IPS DF 6.9 (cell line): ENCODE measurements around the gene PRR7.

Source experiments
- DNase-seq: peaks from one replicate; pipeline ENCODE4 v3.0.0-alpha.2; 2013; ENCODE audit warnings: low read depth, low spot score
- H3K27ac ChIP-seq: one replicate; pipeline ENCODE4 v1.5.1; 2013; ENCODE audit warnings: low read length, control low read depth
- H3K27me3 ChIP-seq: 2 replicates; pipeline ENCODE4 v1.6.1; 2013; ENCODE audit warnings: mild to moderate bottlenecking, low read length; ENCODE audit not compliant: control insufficient read depth, insufficient read depth
- H3K36me3 ChIP-seq: 2 replicates; pipeline ENCODE4 v1.6.1; 2013; ENCODE audit warnings: low read length; ENCODE audit not compliant: control insufficient read depth, insufficient read depth
- H3K4me1 ChIP-seq: 2 replicates; pipeline ENCODE4 v1.6.1; 2013; ENCODE audit warnings: low read length; ENCODE audit not compliant: control insufficient read depth, insufficient read depth
- H3K4me3 ChIP-seq: 2 replicates; pipeline ENCODE4 v1.5.1; 2013; ENCODE audit warnings: mild to moderate bottlenecking, low read length
- H3K9me3 ChIP-seq: 2 replicates; pipeline ENCODE4 v1.6.1; 2013; ENCODE audit warnings: low read length, inconsistent platforms; ENCODE audit not compliant: control insufficient read depth, insufficient read depth
- WGBS: extraction: QIAGEN DNeasy Blood & Tissue Kit; methylation state at CpG from one replicate; pipeline ENCODE4 v1.1.7; 2013; ENCODE audit warnings: mixed read lengths, missing lambda C conversion rate; ENCODE audit not compliant: insufficient read length, insufficient coverage; 5-methylcytosine and 5-hydroxymethylcytosine counted together

The PRR7 gene

DNA sequence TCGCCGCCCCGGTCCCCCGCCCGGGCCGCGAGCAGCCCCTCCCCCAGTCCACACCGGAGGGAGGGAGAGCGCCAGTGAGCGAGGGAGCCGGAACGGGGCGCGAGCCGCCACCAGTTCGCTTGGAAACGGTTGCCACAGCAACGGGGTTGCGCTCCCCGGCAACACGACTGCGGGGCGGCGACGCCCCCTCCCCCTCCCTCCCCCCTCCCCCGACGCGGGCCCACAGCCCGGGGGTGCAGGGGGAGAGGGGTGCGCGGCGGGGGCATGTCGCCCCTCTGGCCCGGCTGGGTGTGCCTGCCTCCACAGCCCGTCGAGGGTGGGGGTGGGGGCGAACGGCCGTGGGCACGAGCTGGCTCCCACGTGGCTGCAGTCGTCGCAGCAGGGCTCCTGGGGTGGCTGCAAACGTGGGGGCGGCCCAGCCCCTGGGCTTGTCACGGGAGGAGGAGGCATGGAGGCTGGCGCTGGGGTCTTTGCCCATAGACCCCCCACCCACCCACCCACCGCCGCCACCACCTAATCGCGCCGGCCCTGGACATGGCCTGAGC lies 524 bp downstream of the PRR7 start:
- Histone ChIP-seq H3K27me3 (0 out of 2 replicates have a peak, but pooled peaks cover 1% of the 10 kb centered on the region), H3K4me3 (peak overlapping the region; percentile 69; the same call in 1 of the 2 replicates), H3K9me3 (no peaks in the 10 kb centered on the region), H3K36me3 (no peaks in the 10 kb centered on the region), H3K4me1 (peaks cover 3% of the 10 kb centered on the region; the same call in 1 of the 2 replicates), H3K27ac (no peak overlapping the region)
- WGBS, result no CpG with 5 or more reads among the region's 52 CpGs
- DNase-seq, result no peak

DNA sequence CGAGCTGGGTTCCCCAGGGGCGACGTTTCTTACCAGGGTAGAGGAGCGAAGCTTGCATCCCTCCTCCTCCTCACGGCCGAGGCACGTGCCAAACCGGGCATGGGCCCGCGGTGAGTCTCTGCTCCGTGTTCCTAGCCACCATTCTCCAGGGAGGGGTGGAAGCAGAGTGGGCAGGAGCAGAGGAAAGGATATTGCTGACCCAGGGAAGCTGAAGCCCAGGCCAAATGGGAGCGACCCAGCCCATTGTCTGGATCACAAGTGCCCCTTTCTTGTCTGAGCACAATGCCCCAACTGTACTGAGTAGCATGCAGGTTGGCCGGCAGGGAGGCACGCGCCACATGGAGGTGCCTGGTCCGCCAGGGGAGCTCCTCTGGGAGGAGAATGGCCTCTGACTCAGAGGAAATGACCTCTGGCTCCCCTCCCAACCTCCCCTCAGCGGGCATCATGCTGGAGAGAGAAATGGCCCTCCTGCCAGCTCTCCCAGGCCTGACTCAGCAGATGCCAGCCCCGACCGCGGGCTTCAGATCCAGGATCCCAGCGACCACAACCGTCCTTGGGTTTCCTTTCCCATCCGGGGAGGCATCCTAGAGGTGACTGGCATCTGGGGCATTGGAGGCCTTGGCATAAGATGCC lies 1.1 kb downstream of the PRR7 start:
- no peaks in the 10 kb centered on the region for H3K36me3 ChIP-seq
- peak overlapping the region; percentile 26; the same call in 1 of the 2 replicates for H3K4me3 ChIP-seq
- no peaks in the 10 kb centered on the region for H3K9me3 ChIP-seq
- no CpG with 5 or more reads among the region's 23 CpGs for WGBS
- no peak for DNase-seq
- H3K4me1 ChIP-seq, result peaks cover 4% of the 10 kb centered on the region; the same call in 1 of the 2 replicates
- no peak overlapping the region for H3K27ac ChIP-seq
- 0 out of 2 replicates have a peak, but pooled peaks cover 1% of the 10 kb centered on the region for H3K27me3 ChIP-seq

DNA sequence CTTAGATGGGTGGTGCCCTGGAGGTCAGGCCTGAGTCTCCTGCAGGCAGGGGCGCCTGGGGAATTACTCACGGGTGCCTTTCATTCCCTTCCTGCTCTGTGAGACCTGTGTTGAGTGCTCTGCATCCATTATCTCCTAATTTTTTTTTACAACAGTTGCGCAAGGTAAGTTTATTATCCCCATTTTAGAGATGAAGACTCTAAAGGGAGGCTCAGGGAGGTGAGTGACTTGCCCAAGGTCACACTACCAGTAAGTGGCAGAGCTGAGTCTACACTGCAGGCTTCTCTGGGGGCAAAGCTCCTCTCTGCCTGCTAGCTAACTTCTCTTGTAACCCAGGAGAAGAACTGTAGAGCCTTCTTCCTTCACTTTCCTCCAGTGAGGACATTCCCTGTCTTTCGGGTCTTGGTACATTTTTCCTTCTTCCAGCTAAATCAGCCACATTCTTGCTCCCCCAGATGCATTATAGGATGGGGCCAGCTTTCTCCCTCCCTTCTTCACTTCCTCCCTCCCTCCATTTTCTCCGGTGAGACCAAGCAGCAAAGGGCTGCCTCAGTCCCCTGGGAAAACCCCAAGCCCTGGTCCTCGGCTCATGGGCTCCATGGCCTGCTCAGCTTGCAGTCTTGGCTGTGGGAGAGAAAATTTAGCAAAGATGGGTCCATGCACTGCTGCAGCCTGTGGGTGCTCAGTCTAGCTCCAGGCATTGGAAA lies 1.8 kb downstream of the PRR7 start:
- WGBS, result no CpG with 5 or more reads among the region's 6 CpGs
- Histone ChIP-seq H3K36me3 (no peaks in the 10 kb centered on the region), H3K27me3 (0 out of 2 replicates have a peak, but pooled peaks cover 1% of the 10 kb centered on the region), H3K9me3 (no peaks in the 10 kb centered on the region), H3K4me1 (peaks cover 4% of the 10 kb centered on the region; the same call in 1 of the 2 replicates), H3K27ac (no peak overlapping the region), H3K4me3 (no peak overlapping the region)
- DNase-seq, result no peak

DNA sequence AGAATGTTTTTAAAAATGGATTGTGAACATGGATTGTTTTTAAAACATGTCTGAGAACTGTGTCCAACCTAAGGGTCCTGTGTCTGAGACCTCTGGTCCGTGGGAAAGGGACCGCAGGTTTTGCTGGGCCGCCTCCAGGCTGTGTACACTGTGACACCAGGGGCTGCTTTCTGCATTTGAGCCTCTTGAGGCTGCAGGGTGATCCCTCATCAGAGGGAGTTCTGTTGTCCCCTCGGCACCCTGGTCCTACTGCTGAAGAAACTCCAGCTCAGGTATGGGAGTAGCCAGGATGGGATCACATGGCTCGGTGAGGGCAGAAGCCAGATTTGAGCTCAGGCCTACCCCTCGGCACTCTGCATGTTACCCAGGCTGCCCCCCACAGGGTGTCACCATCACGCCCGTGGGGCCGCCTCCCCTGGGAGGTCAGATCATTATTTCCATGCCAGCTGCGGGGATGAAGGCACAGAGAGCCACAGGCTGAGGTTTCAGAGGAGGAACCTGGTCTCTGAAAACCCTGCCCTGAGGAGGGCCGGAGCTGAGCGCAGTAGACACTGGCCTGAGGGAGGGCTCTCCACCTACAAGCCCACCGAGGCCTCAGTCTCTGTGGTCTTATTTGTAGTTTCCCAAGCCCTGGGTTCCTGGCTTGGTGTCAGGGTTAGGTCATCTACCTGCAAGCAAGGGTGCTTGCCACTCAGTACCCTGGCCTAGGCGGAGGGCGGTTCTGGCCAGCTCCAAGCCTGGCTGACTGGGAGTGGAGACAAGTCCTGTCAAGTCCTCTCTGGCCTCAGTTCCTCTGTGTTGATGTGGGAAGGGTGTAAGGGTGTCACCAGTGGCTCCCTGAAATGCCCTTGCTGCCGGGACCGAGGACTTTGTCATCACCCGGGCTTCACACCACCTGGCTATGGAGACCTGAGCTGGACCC lies 2.8 kb downstream of the PRR7 start:
- Histone ChIP-seq H3K27me3 (0 out of 2 replicates have a peak, but pooled peaks cover 1% of the 10 kb centered on the region), H3K36me3 (no peaks in the 10 kb centered on the region), H3K4me3 (no peak overlapping the region), H3K9me3 (no peaks in the 10 kb centered on the region), H3K4me1 (peaks cover 6% of the 10 kb centered on the region; the same call in 1 of the 2 replicates), H3K27ac (no peak overlapping the region)
- WGBS, result no CpG with 5 or more reads among the region's 18 CpGs
- DNase-seq, result no peak

DNA sequence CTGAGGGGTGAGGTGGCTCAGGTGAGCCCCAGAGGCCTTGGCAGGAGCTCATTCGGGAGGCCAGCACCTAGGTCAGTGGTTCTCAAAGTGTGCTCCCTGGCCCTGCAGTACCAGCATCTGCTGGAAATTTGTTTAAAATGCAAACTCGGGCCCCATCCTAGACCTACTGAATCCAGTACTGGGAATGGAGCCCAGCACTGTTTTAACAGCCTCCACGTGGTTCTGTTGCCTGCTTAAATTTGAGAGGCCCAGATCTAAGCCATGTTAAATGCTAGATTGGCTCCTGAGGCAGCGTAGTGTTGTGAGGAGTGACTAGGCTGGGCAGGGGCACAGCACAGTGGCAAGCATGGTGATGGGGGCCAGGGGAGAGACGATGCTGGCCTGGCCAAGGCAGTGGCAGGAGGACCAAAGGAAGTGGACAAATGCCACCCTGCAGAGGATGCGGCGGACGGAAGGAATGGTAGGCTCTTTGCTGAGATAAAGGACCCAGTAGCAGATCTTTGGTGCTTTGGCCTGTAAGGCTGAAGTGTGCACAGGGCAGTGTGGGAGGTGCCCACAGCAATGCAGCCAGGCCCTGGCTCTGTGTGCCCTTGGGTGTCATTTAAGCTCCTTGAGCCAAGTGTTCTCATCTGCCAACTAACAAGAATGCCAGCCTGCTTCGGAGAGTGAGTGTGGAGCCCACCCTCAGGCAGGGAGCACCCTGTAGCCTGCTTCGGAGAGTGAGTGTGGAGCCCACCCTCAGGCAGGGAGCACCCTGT lies 4.2 kb downstream of the PRR7 start:
- no peak for DNase-seq
- H3K36me3 ChIP-seq, result no peaks in the 10 kb centered on the region
- H3K4me1 ChIP-seq, result peaks cover 6% of the 10 kb centered on the region
- H3K9me3 ChIP-seq, result no peaks in the 10 kb centered on the region
- H3K4me3 ChIP-seq, result no peak overlapping the region
- WGBS, result no CpG with 5 or more reads among the region's 10 CpGs
- H3K27ac ChIP-seq, result no peak overlapping the region
- no peaks in the 10 kb centered on the region for H3K27me3 ChIP-seq

DNA sequence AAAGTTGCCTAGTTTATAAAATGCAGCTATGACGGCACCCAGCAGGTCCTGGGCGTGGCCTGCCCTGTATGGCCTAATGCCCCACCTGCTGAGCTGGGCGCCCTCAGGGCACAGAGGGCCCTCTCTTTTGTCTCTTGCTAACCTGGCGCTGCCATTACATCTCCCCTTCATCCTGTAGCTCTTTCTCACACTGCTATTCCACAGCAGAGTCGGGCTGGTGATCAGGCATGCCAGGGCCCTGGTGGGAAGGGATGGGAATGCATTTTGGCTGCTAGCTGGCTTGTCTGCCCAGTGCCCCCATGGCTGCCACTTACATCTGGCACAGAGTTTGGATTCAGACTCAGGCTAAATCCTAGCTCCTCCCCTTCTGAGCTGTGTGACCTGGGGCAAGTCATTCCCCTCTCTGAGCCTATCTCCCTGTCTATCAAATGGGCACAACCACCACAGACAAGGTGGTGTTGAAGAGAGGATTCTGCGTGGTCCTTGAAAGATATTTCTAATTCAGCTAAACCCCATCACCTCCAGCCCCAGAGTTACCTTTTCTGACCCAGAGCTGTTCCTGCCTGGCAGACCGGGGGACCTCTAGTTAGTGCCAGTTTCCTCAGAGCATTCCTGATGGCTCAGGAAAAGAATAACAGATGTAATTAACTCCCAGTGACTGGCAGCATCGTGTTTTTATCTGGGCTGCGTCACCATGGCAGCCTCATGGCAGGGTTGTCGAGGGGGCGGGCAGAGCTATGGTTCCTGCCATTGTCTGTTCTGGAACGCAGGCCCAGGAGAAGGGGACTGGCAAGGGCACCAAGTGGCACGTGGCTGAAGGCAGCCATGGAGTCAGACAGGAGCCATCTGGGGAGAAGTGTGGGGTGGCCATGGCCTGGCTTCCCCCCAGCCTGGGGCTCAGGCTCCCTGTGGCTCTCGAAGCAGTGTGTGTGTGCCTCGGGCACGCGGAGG lies 6.3 kb downstream of the PRR7 start:
- no peaks in the 10 kb centered on the region for H3K9me3 ChIP-seq
- peaks cover 6% of the 10 kb centered on the region for H3K36me3 ChIP-seq
- H3K4me1 ChIP-seq, result peaks cover 8% of the 10 kb centered on the region
- H3K4me3 ChIP-seq, result no peak overlapping the region
- no peak for DNase-seq
- no peaks in the 10 kb centered on the region for H3K27me3 ChIP-seq
- no peak overlapping the region for H3K27ac ChIP-seq
- WGBS, result no CpG with 5 or more reads among the region's 17 CpGs

DNA sequence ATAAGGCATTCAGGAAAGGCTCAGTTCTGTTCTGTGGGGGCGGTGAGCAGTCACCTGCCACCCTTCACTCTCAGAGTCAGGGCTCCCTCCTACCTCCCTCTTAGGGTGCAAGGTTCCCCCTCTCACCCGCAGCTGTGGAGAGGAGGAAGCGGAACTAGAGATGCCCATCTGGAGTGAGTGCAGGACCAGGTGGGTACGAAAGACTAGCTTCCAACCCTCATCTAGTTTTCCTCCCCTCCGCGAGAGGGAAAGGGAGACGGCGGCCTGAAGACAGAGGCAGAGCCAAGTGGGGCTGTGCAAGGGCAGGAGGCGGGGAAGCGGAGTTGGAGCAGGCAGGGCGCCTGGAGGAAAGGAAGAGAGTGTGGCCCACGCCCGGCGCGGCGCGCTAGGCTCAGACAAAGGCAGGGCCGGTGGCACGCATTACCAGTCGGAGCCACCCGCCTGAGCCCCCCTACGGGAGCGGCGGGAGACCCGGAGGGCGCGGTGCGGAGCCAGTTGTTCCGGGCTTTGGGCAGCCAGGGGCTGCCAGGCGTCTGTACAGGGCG lies 7.3 kb downstream of the PRR7 start:
- Histone ChIP-seq H3K4me3 (peak overlapping the region; percentile 38; the same call in 1 of the 2 replicates), H3K4me1 (peaks cover 6% of the 10 kb centered on the region), H3K36me3 (peaks cover 15% of the 10 kb centered on the region), H3K27ac (no peak overlapping the region), H3K27me3 (no peaks in the 10 kb centered on the region), H3K9me3 (no peaks in the 10 kb centered on the region)
- WGBS, result no CpG with 5 or more reads among the region's 31 CpGs
- no peak for DNase-seq

DNA sequence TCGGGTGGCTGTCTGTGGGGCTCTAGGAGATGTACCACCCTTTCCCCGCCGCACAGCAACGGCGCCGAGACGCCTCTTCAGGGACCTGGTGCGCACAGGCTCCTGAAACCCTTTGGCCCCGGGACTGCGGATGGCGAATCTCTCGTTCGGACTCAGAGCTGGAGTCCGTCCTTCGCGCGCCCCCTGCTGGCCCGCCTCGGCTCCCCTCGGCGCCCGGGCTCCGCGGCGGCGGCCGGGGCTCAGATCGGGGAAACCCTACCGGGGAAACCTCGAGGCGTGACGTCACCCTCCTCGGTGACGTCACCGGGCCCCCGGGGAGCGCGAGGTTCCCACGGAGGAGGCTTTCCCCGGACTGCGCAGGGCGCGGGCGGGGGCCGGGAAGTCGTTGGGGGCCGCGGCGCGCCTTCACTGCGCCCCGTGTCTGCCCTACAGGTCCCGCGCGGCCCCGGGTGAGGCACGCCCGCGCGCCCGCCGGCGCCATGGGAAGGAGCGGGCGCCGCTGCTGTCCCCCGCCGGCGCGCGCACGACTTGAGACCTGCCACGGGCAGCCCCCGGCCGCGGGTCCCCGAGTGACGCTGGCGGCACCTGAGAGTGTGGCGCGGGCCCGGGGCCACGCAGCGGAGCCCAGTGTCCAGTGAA lies 7.9 kb downstream of the PRR7 start:
- no peaks in the 10 kb centered on the region for H3K9me3 ChIP-seq
- H3K27me3 ChIP-seq, result no peaks in the 10 kb centered on the region
- DNase-seq, result no peak
- H3K27ac ChIP-seq, result no peak overlapping the region
- H3K4me3 ChIP-seq, result peak overlapping the region; percentile 74
- peaks cover 6% of the 10 kb centered on the region for H3K4me1 ChIP-seq
- WGBS, result no CpG with 5 or more reads among the region's 84 CpGs
- peaks cover 21% of the 10 kb centered on the region for H3K36me3 ChIP-seq
